ENCODE measurements around the gene SYPL1. TPM values are rescaled to one million over a fixed set of nuclear protein-coding genes. Genes with fewer than 3 reads are reported as not detected.

Gene SYPL1
- total and polyA plus RNA-seq, 12 donors, result 58.5 to 121 (median 75.1) TPM

DNA sequence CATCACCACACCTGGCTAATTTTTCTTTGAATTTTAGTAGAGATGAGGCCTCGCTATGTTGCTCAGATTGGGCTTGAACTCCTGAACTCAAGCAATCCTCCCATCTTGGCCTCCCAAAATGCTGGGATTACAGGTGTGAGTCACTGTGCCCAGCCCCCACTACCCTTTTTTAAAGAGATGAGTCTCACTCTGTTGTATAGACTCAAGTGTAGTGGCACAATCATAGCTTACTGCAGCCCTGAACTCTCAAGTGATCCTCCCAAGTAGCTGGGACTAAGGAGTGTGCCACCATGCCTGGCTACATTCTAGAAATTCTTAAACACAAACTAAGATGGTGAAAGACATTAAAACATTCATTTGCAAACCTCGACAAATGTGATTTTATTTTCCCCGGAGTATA lies 12.6 kb downstream of the SYPL1 start:
- TF ChIP-seq, protein P1, sequence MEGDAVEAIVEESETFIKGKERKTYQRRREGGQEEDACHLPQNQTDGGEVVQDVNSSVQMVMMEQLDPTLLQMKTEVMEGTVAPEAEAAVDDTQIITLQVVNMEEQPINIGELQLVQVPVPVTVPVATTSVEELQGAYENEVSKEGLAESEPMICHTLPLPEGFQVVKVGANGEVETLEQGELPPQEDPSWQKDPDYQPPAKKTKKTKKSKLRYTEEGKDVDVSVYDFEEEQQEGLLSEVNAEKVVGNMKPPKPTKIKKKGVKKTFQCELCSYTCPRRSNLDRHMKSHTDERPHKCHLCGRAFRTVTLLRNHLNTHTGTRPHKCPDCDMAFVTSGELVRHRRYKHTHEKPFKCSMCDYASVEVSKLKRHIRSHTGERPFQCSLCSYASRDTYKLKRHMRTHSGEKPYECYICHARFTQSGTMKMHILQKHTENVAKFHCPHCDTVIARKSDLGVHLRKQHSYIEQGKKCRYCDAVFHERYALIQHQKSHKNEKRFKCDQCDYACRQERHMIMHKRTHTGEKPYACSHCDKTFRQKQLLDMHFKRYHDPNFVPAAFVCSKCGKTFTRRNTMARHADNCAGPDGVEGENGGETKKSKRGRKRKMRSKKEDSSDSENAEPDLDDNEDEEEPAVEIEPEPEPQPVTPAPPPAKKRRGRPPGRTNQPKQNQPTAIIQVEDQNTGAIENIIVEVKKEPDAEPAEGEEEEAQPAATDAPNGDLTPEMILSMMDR (IDR thresholded peaks at IDR 0.05), result no peak
- H3K27ac ChIP-seq, result no peak overlapping the region
- DNase-seq, result no peak
- no peak overlapping the region for H3K4me3 ChIP-seq
- intact Hi-C loops (cut with DNase I), result no loop called here
- WGBS, 2 donors, result 92 to 93% methylated on average over 3 of the region's 3 CpGs
- no peaks in the 10 kb centered on the region for H3K9me3 ChIP-seq
- H3K4me1 ChIP-seq, result peaks cover 0 to 62% (median 41%) of the 10 kb centered on the region in 9 donors
- H3K36me3 ChIP-seq, result peaks cover 0 to 46% (median 10%) of the 10 kb centered on the region in 9 donors
- no peak for ATAC-seq
- H3K27me3 ChIP-seq, result no peaks in the 10 kb centered on the region

- ATAC-seq (no peak), DNase-seq (no peak)
- H3K27ac ChIP-seq, result no peak overlapping the region
- H3K27me3 ChIP-seq, result no peaks in the 10 kb centered on the region
- H3K36me3 ChIP-seq, result peaks cover 0 to 52% (median 10%) of the 10 kb centered on the region in 9 donors
- intact Hi-C loops (cut with DNase I), result no loop called here
- TF ChIP-seq, protein P1 (IDR thresholded peaks at IDR 0.05), result no peak
- no peak overlapping the region for H3K4me3 ChIP-seq
- H3K4me1 ChIP-seq, result peaks cover 0 to 56% (median 34%) of the 10 kb centered on the region in 9 donors
- H3K9me3 ChIP-seq, result no peaks in the 10 kb centered on the region
Observed at GRCh38 chr7:106098889-106099288, 13.2 kb downstream of the SYPL1 start.

DNA sequence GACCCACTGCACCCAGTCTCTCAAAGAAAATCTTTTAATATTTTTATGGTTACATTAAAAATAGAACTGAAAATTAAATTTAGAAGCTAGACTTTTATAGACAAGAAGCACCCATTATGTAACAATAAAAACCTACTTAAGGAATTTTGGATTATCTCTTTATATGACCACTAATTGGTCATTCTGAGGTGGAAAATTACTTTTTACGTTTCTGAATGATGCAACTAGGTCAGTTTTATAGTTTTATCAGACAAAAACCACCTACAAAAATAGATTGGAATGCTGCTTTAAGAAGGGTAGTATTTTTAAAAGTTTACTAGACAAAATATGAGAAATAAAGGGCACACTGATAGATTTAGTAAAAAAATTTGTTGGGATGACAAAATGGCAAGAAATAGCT lies 16.5 kb downstream of the SYPL1 start:
- no peak for ATAC-seq
- Histone ChIP-seq H3K4me3 (no peak overlapping the region), H3K27me3 (no peaks in the 10 kb centered on the region), H3K36me3 (peaks cover 0 to 83% (median 26%) of the 10 kb centered on the region in 9 donors), H3K4me1 (peaks cover 0 to 23% (median 11%) of the 10 kb centered on the region in 9 donors), H3K27ac (no peak overlapping the region), H3K9me3 (no peaks in the 10 kb centered on the region)
- no peak for DNase-seq
- 69 to 85% methylated on average over 1 of the region's 1 CpG for WGBS, 2 donors
- TF ChIP-seq, protein P1 (IDR thresholded peaks at IDR 0.05), result no peak
- intact Hi-C loops (cut with DNase I), result no loop called here

DNA sequence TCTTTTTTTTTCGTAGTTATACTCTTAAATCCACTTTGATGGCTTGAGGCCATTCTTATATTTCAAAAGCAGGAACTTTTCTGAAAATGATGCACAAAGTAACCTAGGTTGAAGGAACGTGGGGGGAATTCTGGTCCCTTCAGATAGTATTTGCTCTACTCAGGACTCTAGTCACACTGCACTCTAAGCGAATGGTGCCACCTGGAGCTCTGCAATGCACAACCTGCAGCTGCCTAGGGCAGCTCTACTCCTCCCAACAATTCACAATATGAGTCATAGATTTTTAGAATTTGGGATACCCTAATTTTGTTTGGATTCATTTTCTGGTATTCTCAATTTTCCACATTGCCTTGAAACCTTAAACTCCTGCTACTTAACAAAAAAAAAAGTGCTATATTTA lies 17.3 kb downstream of the SYPL1 start:
- intact Hi-C loops (cut with DNase I), result no loop called here
- ATAC-seq (no peak), DNase-seq (no peak)
- 94 to 99% methylated on average over 3 of the region's 3 CpGs for WGBS, 2 donors
- Histone ChIP-seq H3K36me3 (peaks cover 0 to 92% (median 31%) of the 10 kb centered on the region in 9 donors), H3K4me1 (peaks cover 0 to 15% (median 4%) of the 10 kb centered on the region in 9 donors), H3K27ac (no peak overlapping the region), H3K4me3 (no peak overlapping the region), H3K27me3 (no peaks in the 10 kb centered on the region), H3K9me3 (no peaks in the 10 kb centered on the region)
- TF ChIP-seq, protein P1 (IDR thresholded peaks at IDR 0.05), result no peak
